Measurements from ENCODE around the gene ZNF418. TPM values are rescaled to one million over a fixed set of nuclear protein-coding genes. Genes with fewer than 3 reads are reported as not detected.
"Not testable (repeated sequence)": the region's sequence is repeated elsewhere in the genome, so short reads cannot be mapped to it uniquely, and the experiment has no call there.

The ZNF418 gene
- total and polyA plus RNA-seq, 2 donors, result 8.2 to 12.8 TPM

DNA sequence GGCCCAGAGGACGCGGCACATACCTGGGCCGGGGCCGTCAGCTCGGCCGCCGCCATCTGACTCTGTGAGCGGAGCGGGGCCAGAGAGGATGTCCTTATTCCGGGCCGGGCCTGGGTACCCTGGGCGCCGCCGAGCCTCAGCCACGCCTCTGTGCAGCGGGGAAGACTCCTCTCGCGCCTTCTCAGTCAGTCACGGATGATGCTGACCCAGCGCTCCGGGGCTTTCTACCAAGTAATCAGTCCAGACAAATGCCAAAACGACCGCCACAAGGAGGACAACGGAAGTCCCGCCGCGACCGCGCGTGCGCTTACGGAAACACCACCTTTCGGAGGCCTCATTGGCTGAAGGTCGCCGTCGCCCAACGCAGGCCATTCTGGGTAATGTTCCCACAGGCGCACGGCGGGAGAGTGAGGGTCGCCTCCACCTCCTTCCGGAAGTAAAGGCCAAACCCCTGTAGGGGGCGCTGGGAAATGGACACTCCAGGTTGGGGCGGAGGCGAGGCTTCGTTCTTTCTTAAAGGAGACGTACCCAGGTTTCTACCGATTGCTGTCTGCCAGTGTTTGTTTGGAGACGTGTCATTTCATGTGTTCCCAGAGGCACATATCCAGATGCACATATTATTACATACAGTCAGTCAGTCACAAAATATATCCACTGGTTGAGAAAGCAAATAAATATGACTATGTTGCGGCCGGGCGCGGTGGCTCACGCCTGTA, 12.4 kb upstream of the ZNF418 start, which contains the start of gene ZNF256:
ZNF256 (minus strand) TSS at position 288 of the 716 bp plus-strand sequence; CDS start at position 56, 232 bp downstream.
- Histone ChIP-seq H3K4me3 (ENCODE audit: low read length in 2 of 2) (peak within 1 kb of the TSS; percentile 71 to 83), H3K36me3 (ENCODE audit: control insufficient read depth in 2 of 2, insufficient read depth in 2 of 2, low read length in 1 of 2) (peaks cover 12 to 19% of the 10 kb centered on the region in 2 donors), H3K27me3 (ENCODE audit: control insufficient read depth in 2 of 2, insufficient read depth in 1 of 2, low read length in 1 of 2) (no peaks in the 10 kb centered on the region), H3K4me1 (ENCODE audit: control insufficient read depth in 2 of 2, insufficient read depth in 2 of 2, low read length in 2 of 2) (peaks cover 4 to 9% of the 10 kb centered on the region in 2 donors), H3K9me3 (ENCODE audit: control insufficient read depth in 2 of 2, insufficient read depth in 1 of 2, low read length in 1 of 2) (peaks cover 16 to 51% of the 10 kb centered on the region in 2 donors), H3K27ac (ENCODE audit: low read depth in 1 of 2, low read length in 1 of 2) (peak within 1 kb of the TSS in 1 of 2 donors; percentile 83)
- WGBS, result 7% methylated on average over 54 of the region's 54 CpGs
- peak; percentile 72 to 95 (median 83) for DNase-seq (ENCODE audit: low read depth in 6 of 9, low spot score in 9 of 9)

DNA sequence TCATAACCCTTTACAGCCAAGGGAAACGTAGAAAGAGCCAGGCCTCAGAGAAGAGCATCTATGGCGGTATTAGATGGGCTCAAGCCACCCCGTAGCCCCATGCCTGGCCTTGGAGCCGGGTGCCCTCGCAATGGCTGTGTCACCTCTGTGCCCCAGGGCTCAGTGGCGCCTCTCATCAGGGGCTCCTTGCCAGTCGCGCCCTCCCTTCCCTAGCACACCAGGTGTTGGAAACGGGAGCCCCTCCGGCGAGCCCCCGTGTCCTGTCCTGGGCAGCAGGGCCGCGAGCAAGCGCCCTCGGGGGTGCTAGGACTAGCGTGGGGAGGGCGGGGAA, 11.9 kb upstream of the ZNF418 start:
- peak in 1 of 9 donors; percentile 10 for DNase-seq (ENCODE audit: low read depth in 6 of 9, low spot score in 9 of 9)
- H3K27me3 ChIP-seq (ENCODE audit: control insufficient read depth in 2 of 2, insufficient read depth in 1 of 2, low read length in 1 of 2), result no peaks in the 10 kb centered on the region
- peak overlapping the region in 1 of 2 donors; percentile 83 for H3K27ac ChIP-seq (ENCODE audit: low read depth in 1 of 2, low read length in 1 of 2)
- peaks cover 17 to 24% of the 10 kb centered on the region in 2 donors for H3K36me3 ChIP-seq (ENCODE audit: control insufficient read depth in 2 of 2, insufficient read depth in 2 of 2, low read length in 1 of 2)
- H3K4me3 ChIP-seq (ENCODE audit: low read length in 2 of 2), result peak overlapping the region; percentile 71 to 83
- WGBS, result 1% methylated on average over 18 of the region's 18 CpGs
- peaks cover 4 to 9% of the 10 kb centered on the region in 2 donors for H3K4me1 ChIP-seq (ENCODE audit: control insufficient read depth in 2 of 2, insufficient read depth in 2 of 2, low read length in 2 of 2)
- H3K9me3 ChIP-seq (ENCODE audit: control insufficient read depth in 2 of 2, insufficient read depth in 1 of 2, low read length in 1 of 2), result peaks cover 20 to 47% of the 10 kb centered on the region in 2 donors

DNA sequence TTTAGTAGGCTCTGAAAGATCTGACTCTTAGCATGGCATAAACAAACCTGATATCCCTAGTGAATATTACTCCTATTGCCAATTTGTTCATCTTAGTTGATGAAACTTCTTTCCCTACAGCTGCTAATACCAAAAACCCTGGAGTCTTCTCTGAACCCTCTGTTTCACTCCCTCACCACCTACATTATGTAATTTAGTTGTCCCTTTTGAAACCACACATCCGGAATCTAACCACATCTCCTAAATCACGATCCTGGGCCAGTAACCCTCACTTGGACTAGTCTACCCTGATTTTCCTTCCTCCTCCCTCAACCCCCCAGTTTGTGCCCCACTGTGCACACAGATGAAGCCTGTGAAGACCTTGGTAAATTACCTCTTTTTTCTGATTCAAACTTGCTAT, 11.1 kb upstream of the ZNF418 start:
- Histone ChIP-seq H3K36me3 (ENCODE audit: control insufficient read depth in 2 of 2, insufficient read depth in 2 of 2, low read length in 1 of 2) (peaks cover 25 to 31% of the 10 kb centered on the region in 2 donors), H3K27ac (ENCODE audit: low read depth in 1 of 2, low read length in 1 of 2) (no peak overlapping the region), H3K4me3 (ENCODE audit: low read length in 2 of 2) (peak overlapping the region; percentile 71 to 83), H3K4me1 (ENCODE audit: control insufficient read depth in 2 of 2, insufficient read depth in 2 of 2, low read length in 2 of 2) (peaks cover 4 to 9% of the 10 kb centered on the region in 2 donors), H3K27me3 (ENCODE audit: control insufficient read depth in 2 of 2, insufficient read depth in 1 of 2, low read length in 1 of 2) (no peaks in the 10 kb centered on the region), H3K9me3 (ENCODE audit: control insufficient read depth in 2 of 2, insufficient read depth in 1 of 2, low read length in 1 of 2) (peaks cover 25 to 46% of the 10 kb centered on the region in 2 donors)
- no peak for DNase-seq (ENCODE audit: low read depth in 6 of 9, low spot score in 9 of 9)
- 54% methylated on average over 2 of the region's 2 CpGs for WGBS

DNA sequence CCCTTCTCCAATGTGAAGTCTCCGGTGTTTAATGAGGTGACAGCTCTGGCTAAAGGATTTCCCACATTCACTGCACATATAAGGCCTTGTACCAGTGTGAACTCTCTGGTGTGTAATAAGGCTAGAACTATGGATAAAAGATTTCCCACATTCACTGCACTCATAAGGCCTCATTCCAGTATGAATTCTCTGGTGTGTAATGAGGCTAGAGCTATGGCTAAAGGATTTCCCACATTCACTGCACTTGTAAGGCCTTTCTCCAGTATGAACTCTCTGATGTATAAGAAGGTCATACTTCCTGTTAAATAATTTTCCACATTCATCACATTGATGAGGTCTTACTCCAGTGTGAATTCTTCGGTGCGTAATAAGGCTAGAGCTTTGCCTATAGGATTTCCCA, 6.4 kb upstream of the ZNF418 start:
- WGBS, result 97% methylated on average over 3 of the region's 3 CpGs
- peaks cover 25 to 39% of the 10 kb centered on the region in 2 donors for H3K9me3 ChIP-seq (ENCODE audit: control insufficient read depth in 2 of 2, insufficient read depth in 1 of 2, low read length in 1 of 2)
- peaks cover 29 to 40% of the 10 kb centered on the region in 2 donors for H3K36me3 ChIP-seq (ENCODE audit: control insufficient read depth in 2 of 2, insufficient read depth in 2 of 2, low read length in 1 of 2)
- no peak overlapping the region for H3K27ac ChIP-seq (ENCODE audit: low read depth in 1 of 2, low read length in 1 of 2)
- no peak overlapping the region for H3K4me3 ChIP-seq (ENCODE audit: low read length in 2 of 2)
- DNase-seq (ENCODE audit: low read depth in 6 of 9, low spot score in 9 of 9), result no peak
- no peaks in the 10 kb centered on the region for H3K27me3 ChIP-seq (ENCODE audit: control insufficient read depth in 2 of 2, insufficient read depth in 1 of 2, low read length in 1 of 2)
- peaks cover 1 to 3% of the 10 kb centered on the region in 2 donors for H3K4me1 ChIP-seq (ENCODE audit: control insufficient read depth in 2 of 2, insufficient read depth in 2 of 2, low read length in 2 of 2)

DNA sequence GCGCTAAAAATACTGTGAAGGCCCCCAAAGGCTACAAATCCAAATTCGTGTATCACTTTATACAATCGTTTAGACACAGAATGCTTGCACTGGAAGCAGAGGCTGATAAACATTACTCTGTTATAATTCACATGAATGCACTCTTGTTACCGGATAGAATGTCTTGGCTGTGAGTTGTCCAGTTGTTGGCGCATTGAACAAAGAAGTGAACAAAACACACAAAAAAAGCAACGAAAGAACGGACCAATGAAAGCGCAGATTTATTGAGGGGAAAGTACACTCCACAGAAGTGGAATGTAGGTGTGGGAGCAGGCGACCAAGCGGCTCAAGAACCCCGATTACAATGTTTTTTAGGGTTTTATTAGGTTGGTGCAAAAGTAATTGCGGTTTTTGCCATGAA, 529 bp upstream of the ZNF418 start:
- Histone ChIP-seq H3K4me1 (ENCODE audit: control insufficient read depth in 2 of 2, insufficient read depth in 2 of 2, low read length in 2 of 2) (peaks cover 3 to 7% of the 10 kb centered on the region in 2 donors), H3K4me3 (ENCODE audit: low read length in 2 of 2) (no peak overlapping the region), H3K27me3 (ENCODE audit: control insufficient read depth in 2 of 2, insufficient read depth in 1 of 2, low read length in 1 of 2) (peaks cover 0 to 4% of the 10 kb centered on the region in 2 donors), H3K36me3 (ENCODE audit: control insufficient read depth in 2 of 2, insufficient read depth in 2 of 2, low read length in 1 of 2) (peaks cover 3 to 7% of the 10 kb centered on the region in 2 donors), H3K27ac (ENCODE audit: low read depth in 1 of 2, low read length in 1 of 2) (no peak overlapping the region), H3K9me3 (ENCODE audit: control insufficient read depth in 2 of 2, insufficient read depth in 1 of 2, low read length in 1 of 2) (peaks cover 11 to 65% of the 10 kb centered on the region in 2 donors)
- WGBS, result 94% methylated on average over 12 of the region's 12 CpGs
- no peak for DNase-seq (ENCODE audit: low read depth in 6 of 9, low spot score in 9 of 9)

DNA sequence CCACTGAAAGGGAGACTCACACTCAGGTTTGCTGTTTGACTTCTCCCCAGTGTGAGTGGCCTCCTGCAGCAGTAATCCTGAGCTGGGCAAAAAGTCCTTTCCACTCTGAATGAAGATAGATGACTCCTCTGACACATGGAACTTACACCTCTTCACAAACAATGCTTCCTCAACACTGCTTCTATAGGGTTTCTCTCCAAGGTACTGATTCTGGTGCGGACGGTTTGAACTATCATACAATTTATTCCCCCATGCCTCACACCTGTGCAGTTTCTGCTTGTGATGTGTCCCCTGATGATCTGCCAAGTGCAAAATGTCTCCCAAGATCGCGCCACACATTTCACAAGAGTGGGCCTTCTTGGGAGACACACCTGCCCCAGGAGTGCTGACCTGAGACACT, 7.6 kb downstream of the ZNF418 start:
- Histone ChIP-seq H3K27me3 (ENCODE audit: control insufficient read depth in 2 of 2, insufficient read depth in 1 of 2, low read length in 1 of 2) (no peaks in the 10 kb centered on the region), H3K27ac (ENCODE audit: low read depth in 1 of 2, low read length in 1 of 2) (no peak overlapping the region), H3K4me3 (ENCODE audit: low read length in 2 of 2) (no peak overlapping the region), H3K36me3 (ENCODE audit: control insufficient read depth in 2 of 2, insufficient read depth in 2 of 2, low read length in 1 of 2) (peaks cover 7 to 33% of the 10 kb centered on the region in 2 donors), H3K9me3 (ENCODE audit: control insufficient read depth in 2 of 2, insufficient read depth in 1 of 2, low read length in 1 of 2) (peaks cover 11 to 48% of the 10 kb centered on the region in 2 donors), H3K4me1 (ENCODE audit: control insufficient read depth in 2 of 2, insufficient read depth in 2 of 2, low read length in 2 of 2) (no peaks in the 10 kb centered on the region)
- WGBS, result 97% methylated on average over 4 of the region's 4 CpGs
- no peak for DNase-seq (ENCODE audit: low read depth in 6 of 9, low spot score in 9 of 9)

DNA sequence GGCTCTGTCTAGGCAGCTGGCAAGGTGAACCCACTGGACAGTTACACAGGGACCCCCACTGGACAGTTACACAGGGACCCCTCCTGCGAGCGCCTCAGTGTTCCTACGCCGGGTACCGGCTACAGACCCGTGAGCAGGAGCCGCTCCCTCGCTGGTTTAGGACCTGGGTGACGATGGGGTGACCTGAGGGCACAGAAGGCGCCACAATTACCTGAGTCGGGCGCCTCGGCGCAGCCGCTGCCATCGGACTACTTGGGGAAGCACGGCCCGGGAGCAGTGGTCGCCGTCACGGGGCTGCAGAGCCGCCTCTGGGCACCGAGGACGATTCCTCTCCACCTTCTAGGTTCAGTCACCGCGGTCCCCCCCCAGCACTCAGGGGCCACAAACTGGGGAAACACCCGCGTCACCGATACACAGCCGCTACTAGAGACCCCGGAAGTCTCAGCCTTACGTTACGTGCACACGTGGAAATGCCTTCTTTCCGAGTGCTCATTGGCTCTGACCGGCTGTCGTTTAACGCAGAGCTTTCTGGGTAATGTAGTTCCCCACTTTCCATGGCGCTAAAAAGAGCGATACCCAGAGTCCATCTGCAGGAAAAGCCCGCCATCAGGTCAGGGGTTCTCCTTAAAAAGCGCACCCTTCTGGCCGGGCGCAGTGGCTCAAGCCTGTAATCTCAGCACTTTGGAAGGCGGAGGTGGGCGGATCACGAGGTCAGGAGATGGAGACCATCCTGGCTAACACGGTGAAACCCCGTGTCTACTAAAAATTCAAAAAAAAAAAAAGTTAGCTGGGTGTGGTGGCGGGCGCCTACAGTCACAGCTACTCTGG, 18.8 kb downstream of the ZNF418 start, which contains the start of gene ZNF417:
ZNF417 (minus strand) TSS at position 425 of the 828 bp plus-strand sequence; CDS start at position 244, 181 bp downstream.
- H3K9me3 ChIP-seq (ENCODE audit: control insufficient read depth in 2 of 2, insufficient read depth in 1 of 2, low read length in 1 of 2); H3K27me3 ChIP-seq (ENCODE audit: control insufficient read depth in 2 of 2, insufficient read depth in 1 of 2, low read length in 1 of 2); H3K4me1 ChIP-seq (ENCODE audit: control insufficient read depth in 2 of 2, insufficient read depth in 2 of 2, low read length in 2 of 2): not testable (repeated sequence)
- peak within 1 kb of the TSS; percentile 73 to 74 for H3K4me3 ChIP-seq (ENCODE audit: low read length in 2 of 2)
- peaks cover 10 to 20% of the 10 kb centered on the region in 2 donors for H3K36me3 ChIP-seq (ENCODE audit: control insufficient read depth in 2 of 2, insufficient read depth in 2 of 2, low read length in 1 of 2)
- peak; percentile 74 to 95 (median 88) for DNase-seq (ENCODE audit: low read depth in 6 of 9, low spot score in 9 of 9)
- under 1% methylated on average over 51 of the region's 51 CpGs for WGBS
- H3K27ac ChIP-seq (ENCODE audit: low read depth in 1 of 2, low read length in 1 of 2), result peak within 1 kb of the TSS; percentile 40 to 46

DNA sequence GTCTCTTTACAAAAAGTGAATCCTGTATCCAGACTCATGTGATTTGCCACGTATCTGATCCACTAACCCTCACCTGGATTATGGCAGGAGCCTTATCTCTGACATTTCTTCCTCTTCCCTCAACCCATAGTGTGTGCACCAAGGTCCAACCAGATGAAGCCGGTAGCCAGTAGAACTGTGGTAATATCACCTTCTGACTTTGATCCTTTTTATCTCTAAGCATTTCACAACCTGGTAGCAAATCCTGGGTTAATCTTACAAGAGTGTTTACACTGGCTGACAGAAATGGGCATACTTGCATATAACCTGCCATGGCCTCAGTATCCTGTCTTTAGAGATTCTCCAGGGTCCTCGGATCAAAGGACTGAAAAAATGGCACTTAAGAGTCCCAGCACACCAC, 20.7 kb downstream of the ZNF418 start:
- Histone ChIP-seq H3K36me3 (ENCODE audit: control insufficient read depth in 2 of 2, insufficient read depth in 2 of 2, low read length in 1 of 2) (peaks cover 8 to 29% of the 10 kb centered on the region in 2 donors), H3K27me3 (ENCODE audit: control insufficient read depth in 2 of 2, insufficient read depth in 1 of 2, low read length in 1 of 2) (no peaks in the 10 kb centered on the region), H3K27ac (ENCODE audit: low read depth in 1 of 2, low read length in 1 of 2) (no peak overlapping the region), H3K4me3 (ENCODE audit: low read length in 2 of 2) (no peak overlapping the region), H3K9me3 (ENCODE audit: control insufficient read depth in 2 of 2, insufficient read depth in 1 of 2, low read length in 1 of 2) (no peaks in the 10 kb centered on the region), H3K4me1 (ENCODE audit: control insufficient read depth in 2 of 2, insufficient read depth in 2 of 2, low read length in 2 of 2) (peaks cover 5 to 10% of the 10 kb centered on the region in 2 donors)
- DNase-seq (ENCODE audit: low read depth in 6 of 9, low spot score in 9 of 9), result no peak
- 99% methylated on average over 3 of the region's 3 CpGs for WGBS

DNA sequence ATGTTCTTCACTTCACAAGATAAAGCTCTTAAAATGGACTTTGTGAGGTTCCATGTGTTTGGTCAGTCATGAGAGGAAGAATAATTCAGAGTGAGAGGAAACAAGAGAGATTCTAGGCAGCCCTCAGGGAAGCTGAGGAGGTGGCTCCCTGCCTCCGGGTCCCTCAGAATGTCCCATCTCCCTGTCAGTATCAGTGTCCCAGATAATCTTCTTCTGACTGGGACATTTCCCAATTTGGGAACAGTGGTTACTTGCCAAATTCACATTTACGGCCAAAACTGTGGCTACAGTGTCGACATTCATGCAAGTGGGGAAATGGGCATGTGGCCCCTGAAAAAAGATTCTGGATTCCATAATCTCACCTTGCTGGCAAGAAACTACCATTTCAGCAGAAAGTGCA, 27.8 kb downstream of the ZNF418 start:
- Histone ChIP-seq H3K27me3 (ENCODE audit: control insufficient read depth in 2 of 2, insufficient read depth in 1 of 2, low read length in 1 of 2) (no peaks in the 10 kb centered on the region), H3K9me3 (ENCODE audit: control insufficient read depth in 2 of 2, insufficient read depth in 1 of 2, low read length in 1 of 2) (no peaks in the 10 kb centered on the region), H3K4me3 (ENCODE audit: low read length in 2 of 2) (no peak overlapping the region), H3K27ac (ENCODE audit: low read depth in 1 of 2, low read length in 1 of 2) (no peak overlapping the region), H3K36me3 (ENCODE audit: control insufficient read depth in 2 of 2, insufficient read depth in 2 of 2, low read length in 1 of 2) (peaks cover 20 to 27% of the 10 kb centered on the region in 2 donors), H3K4me1 (ENCODE audit: control insufficient read depth in 2 of 2, insufficient read depth in 2 of 2, low read length in 2 of 2) (no peaks in the 10 kb centered on the region)
- WGBS, result over 99% methylated on average over 3 of the region's 3 CpGs
- no peak for DNase-seq (ENCODE audit: low read depth in 6 of 9, low spot score in 9 of 9)

Data from thymus (tissue), 11 donors.